Ovary (tissue), 3 donors: ENCODE data around the gene HYAL4.

Source experiments
- EP300 ChIP-seq: sonication (generic); formaldehyde crosslinking; IDR thresholded peaks from one replicate; pipeline ENCODE4 v1.6.1; 2017; ENCODE audit warnings: antibody characterized with exemption
- POLR2A ChIP-seq: fragments of 450-650 bp; IDR thresholded peaks from one replicate; pipeline ENCODE4 v1.6.1; 2017; ENCODE audit warnings: antibody characterized with exemption, mild to moderate bottlenecking, moderate library complexity
- TF ChIP-seq, protein P1 (sequence below), 3 donors: fragments of 450-650 bp in 2 of 3; fragments of 200-600 bp in 1 of 3; IDR thresholded peaks; one replicate each; pipeline versions ENCODE4 v1.5.1 to v1.8.0; 2016 to 2022; ENCODE audit warnings: antibody characterized with exemption in 3 of 3, mild to moderate bottlenecking in 1 of 3
- donor health status: DM: no; HTN: no; CAD: no.

DNA sequence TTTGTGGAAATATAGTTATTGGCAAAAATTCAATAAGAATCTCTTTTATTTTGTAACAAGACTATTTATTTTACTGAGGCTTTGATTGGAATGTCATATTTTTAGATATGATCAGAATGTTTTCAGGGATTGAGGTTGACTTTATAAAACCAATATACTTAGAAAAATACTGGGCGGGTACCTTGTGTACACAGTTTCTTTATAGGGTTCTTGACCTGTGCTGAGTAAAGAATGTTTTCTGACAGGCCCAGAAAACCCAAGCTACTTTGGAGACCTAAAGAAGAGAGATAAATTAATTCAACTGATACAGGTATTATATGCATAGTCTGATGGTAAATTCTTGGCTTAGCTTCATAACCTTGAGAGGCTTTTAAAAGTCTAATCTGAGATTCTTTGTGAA is 56.1 kb downstream of the HYAL4 start:
- TF ChIP-seq, protein P1, sequence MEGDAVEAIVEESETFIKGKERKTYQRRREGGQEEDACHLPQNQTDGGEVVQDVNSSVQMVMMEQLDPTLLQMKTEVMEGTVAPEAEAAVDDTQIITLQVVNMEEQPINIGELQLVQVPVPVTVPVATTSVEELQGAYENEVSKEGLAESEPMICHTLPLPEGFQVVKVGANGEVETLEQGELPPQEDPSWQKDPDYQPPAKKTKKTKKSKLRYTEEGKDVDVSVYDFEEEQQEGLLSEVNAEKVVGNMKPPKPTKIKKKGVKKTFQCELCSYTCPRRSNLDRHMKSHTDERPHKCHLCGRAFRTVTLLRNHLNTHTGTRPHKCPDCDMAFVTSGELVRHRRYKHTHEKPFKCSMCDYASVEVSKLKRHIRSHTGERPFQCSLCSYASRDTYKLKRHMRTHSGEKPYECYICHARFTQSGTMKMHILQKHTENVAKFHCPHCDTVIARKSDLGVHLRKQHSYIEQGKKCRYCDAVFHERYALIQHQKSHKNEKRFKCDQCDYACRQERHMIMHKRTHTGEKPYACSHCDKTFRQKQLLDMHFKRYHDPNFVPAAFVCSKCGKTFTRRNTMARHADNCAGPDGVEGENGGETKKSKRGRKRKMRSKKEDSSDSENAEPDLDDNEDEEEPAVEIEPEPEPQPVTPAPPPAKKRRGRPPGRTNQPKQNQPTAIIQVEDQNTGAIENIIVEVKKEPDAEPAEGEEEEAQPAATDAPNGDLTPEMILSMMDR (IDR thresholded peaks at IDR 0.05), result no peak
- TF ChIP-seq POLR2A, result no peak
- no peak for TF ChIP-seq EP300
